Trophoblast cell (in vitro differentiated cells and primary cell): Measurements from ENCODE around the gene TSKU.
A peak's percentile ranks its signal among the peaks of the same experiment; 100 is the strongest.
"Not testable (repeated sequence)": the region's sequence is repeated elsewhere in the genome, so short reads cannot be mapped to it uniquely, and the experiment has no call there.

Source experiments
- DNase-seq, 2 donors: peaks; one replicate each; pipeline ENCODE4 v3.0.0-alpha.2; 2016
- H2AFZ ChIP-seq: 2 replicates; pipeline ENCODE4 v1.6.1; 2013; ENCODE audit warnings: low read length, moderate library complexity, mild to moderate bottlenecking; ENCODE audit not compliant: insufficient read depth, poor library complexity
- H2AK5ac ChIP-seq: 2 replicates; pipeline ENCODE4 v1.6.1; 2013; ENCODE audit warnings: mild to moderate bottlenecking, low read length
- H2BK120ac ChIP-seq: 2 replicates; pipeline ENCODE4 v1.6.1; 2013; ENCODE audit warnings: low read length, mild to moderate bottlenecking, moderate library complexity; ENCODE audit not compliant: insufficient read depth, poor library complexity
- H2BK12ac ChIP-seq: 2 replicates; pipeline ENCODE4 v1.6.1; 2013; ENCODE audit warnings: mild to moderate bottlenecking, low read length, moderate library complexity
- H2BK5ac ChIP-seq: 2 replicates; pipeline ENCODE4 v1.6.1; 2013; ENCODE audit warnings: low read length, low read depth, moderate library complexity, mild to moderate bottlenecking; ENCODE audit not compliant: poor library complexity
- H3K14ac ChIP-seq: 2 replicates; pipeline ENCODE4 v1.6.1; 2013; ENCODE audit warnings: mild to moderate bottlenecking, low read length
- H3K18ac ChIP-seq: 2 replicates; pipeline ENCODE4 v1.6.1; 2013; ENCODE audit warnings: mild to moderate bottlenecking, low read length
- H3K23ac ChIP-seq: 2 replicates; pipeline ENCODE4 v1.6.1; 2013; ENCODE audit warnings: low read length
- H3K27ac ChIP-seq: 2 replicates; pipeline ENCODE4 v1.5.1; 2013; ENCODE audit warnings: low read depth, mild to moderate bottlenecking, inconsistent platforms, low read length, moderate library complexity
- H3K27me3 ChIP-seq: 2 replicates; pipeline ENCODE4 v1.6.1; 2013; ENCODE audit warnings: inconsistent platforms, mild to moderate bottlenecking, low read length, moderate library complexity; ENCODE audit not compliant: insufficient read depth
- H3K36me3 ChIP-seq, 2 experiments: 1 replicate in 1 of 2; 2 replicates in 1 of 2; pipeline ENCODE4 v1.6.1; 2013; ENCODE audit warnings: low read length in 2 of 2, mild to moderate bottlenecking in 2 of 2, moderate library complexity in 1 of 2; ENCODE audit not compliant: insufficient read depth in 2 of 2, control insufficient read depth in 1 of 2
- H3K4ac ChIP-seq: 2 replicates; pipeline ENCODE4 v1.6.1; 2013; ENCODE audit warnings: low read depth, mild to moderate bottlenecking, low read length, moderate library complexity
- H3K4me1 ChIP-seq, 2 experiments: 1 replicate in 1 of 2; 2 replicates in 1 of 2; pipeline ENCODE4 v1.6.1; 2013; ENCODE audit warnings: low read length in 2 of 2, mild to moderate bottlenecking in 2 of 2, moderate library complexity in 1 of 2; ENCODE audit not compliant: insufficient read depth in 2 of 2, control insufficient read depth in 1 of 2
- H3K4me2 ChIP-seq: 2 replicates; pipeline ENCODE4 v1.6.1; 2013; ENCODE audit warnings: inconsistent platforms, mild to moderate bottlenecking, low read length, moderate library complexity
- H3K4me3 ChIP-seq: 2 replicates; pipeline ENCODE4 v1.5.1; 2013; ENCODE audit warnings: mild to moderate bottlenecking, low read depth, low read length, inconsistent platforms
- H3K79me1 ChIP-seq: one replicate; pipeline ENCODE4 v1.6.1; 2013; ENCODE audit warnings: low read length
- H3K79me2 ChIP-seq: 2 replicates; pipeline ENCODE4 v1.6.1; 2013; ENCODE audit warnings: low read length, mild to moderate bottlenecking; ENCODE audit not compliant: control insufficient read depth, insufficient read depth, poor library complexity
- H3K9ac ChIP-seq: 2 replicates; pipeline ENCODE4 v1.6.1; 2013; ENCODE audit warnings: mild to moderate bottlenecking, low read length
- H3K9me3 ChIP-seq: 2 replicates; pipeline ENCODE4 v1.6.1; 2013; ENCODE audit warnings: low read depth, mild to moderate bottlenecking, control low read depth, inconsistent platforms, low read length; ENCODE audit not compliant: insufficient read depth
- H4K12ac ChIP-seq: 2 replicates; pipeline ENCODE4 v1.6.1; 2013; ENCODE audit warnings: low read depth, mild to moderate bottlenecking, low read length, moderate library complexity
- H4K8ac ChIP-seq: 2 replicates; pipeline ENCODE4 v1.6.1; 2013; ENCODE audit warnings: low read depth, mild to moderate bottlenecking, low read length, moderate library complexity
- H4K91ac ChIP-seq: one replicate; pipeline ENCODE4 v1.6.1; 2013; ENCODE audit warnings: low read depth, mild to moderate bottlenecking, low read length, moderate library complexity
- WGBS: extraction: QIAGEN DNeasy Blood & Tissue Kit; methylation state at CpG from one replicate; pipeline ENCODE4 v1.1.7; 2013; ENCODE audit warnings: missing lambda C conversion rate; ENCODE audit not compliant: insufficient read length, insufficient coverage; ENCODE audit errors: extremely low coverage; 5-methylcytosine and 5-hydroxymethylcytosine counted together

The TSKU gene

GRCh38 chr11:76824083-76824939 is 41.2 kb downstream of the TSKU start:
- Histone ChIP-seq H4K12ac (peak overlapping the region; percentile 75), H3K27ac (peak overlapping the region; percentile 47), H3K79me2 (peaks cover 3% of the 10 kb centered on the region), H2AK5ac (peak overlapping the region; percentile 91), H3K36me3 (no peaks in the 10 kb centered on the region), H4K8ac (peak overlapping the region; percentile 82), H3K18ac (peak overlapping the region; percentile 67), H2BK5ac (peak overlapping the region; percentile 74), H4K91ac (peak overlapping the region; percentile 95), H3K79me1 (peaks cover 15% of the 10 kb centered on the region), H3K4me3 (no peak overlapping the region), H3K9ac (no peak overlapping the region), H3K4me2 (no peak overlapping the region), H3K9me3 (no peaks in the 10 kb centered on the region), H2BK120ac (peak overlapping the region; percentile 94), H3K4ac (peak overlapping the region; percentile 68), H3K23ac (no peak overlapping the region), H3K4me1 (peaks cover 21 to 22% of the 10 kb centered on the region in 2 experiments), H3K14ac (peak overlapping the region; percentile 69), H2BK12ac (peak overlapping the region; percentile 97), H2AFZ (peak overlapping the region; percentile 66), H3K27me3 (no peaks in the 10 kb centered on the region)
- no CpG with 5 or more reads among the region's 9 CpGs for WGBS
- peak in 1 of 2 donors; percentile 34 for DNase-seq

GRCh38 chr11:76824980-76825725 is 42.0 kb downstream of the TSKU start:
- peak overlapping the region; percentile 70 for H4K8ac ChIP-seq
- no peak overlapping the region for H3K23ac ChIP-seq
- no CpG with 5 or more reads among the region's 5 CpGs for WGBS
- no peak overlapping the region for H3K4ac ChIP-seq
- H3K14ac ChIP-seq: peak overlapping the region; percentile 55
- H3K9ac ChIP-seq: no peak overlapping the region
- H2BK12ac ChIP-seq: peak overlapping the region; percentile 8
- no peak overlapping the region for H2AK5ac ChIP-seq
- no peak overlapping the region for H3K27ac ChIP-seq
- peak; percentile 79 to 89 for DNase-seq
- no peak overlapping the region for H2BK5ac ChIP-seq
- no peak overlapping the region for H3K18ac ChIP-seq
- H2AFZ ChIP-seq: peak overlapping the region; percentile 57
- H4K91ac ChIP-seq: peak overlapping the region; percentile 25
- H2BK120ac ChIP-seq: no peak overlapping the region
- H3K79me2 ChIP-seq: peaks cover 3% of the 10 kb centered on the region
- H3K4me1 ChIP-seq: peaks cover 21 to 22% of the 10 kb centered on the region in 2 experiments
- H3K36me3 ChIP-seq: no peaks in the 10 kb centered on the region
- no peak overlapping the region for H3K4me3 ChIP-seq
- H3K9me3 ChIP-seq: no peaks in the 10 kb centered on the region
- H3K79me1 ChIP-seq: peaks cover 15% of the 10 kb centered on the region
- H4K12ac ChIP-seq: no peak overlapping the region
- H3K27me3 ChIP-seq: no peaks in the 10 kb centered on the region
- no peak overlapping the region for H3K4me2 ChIP-seq

DNA sequence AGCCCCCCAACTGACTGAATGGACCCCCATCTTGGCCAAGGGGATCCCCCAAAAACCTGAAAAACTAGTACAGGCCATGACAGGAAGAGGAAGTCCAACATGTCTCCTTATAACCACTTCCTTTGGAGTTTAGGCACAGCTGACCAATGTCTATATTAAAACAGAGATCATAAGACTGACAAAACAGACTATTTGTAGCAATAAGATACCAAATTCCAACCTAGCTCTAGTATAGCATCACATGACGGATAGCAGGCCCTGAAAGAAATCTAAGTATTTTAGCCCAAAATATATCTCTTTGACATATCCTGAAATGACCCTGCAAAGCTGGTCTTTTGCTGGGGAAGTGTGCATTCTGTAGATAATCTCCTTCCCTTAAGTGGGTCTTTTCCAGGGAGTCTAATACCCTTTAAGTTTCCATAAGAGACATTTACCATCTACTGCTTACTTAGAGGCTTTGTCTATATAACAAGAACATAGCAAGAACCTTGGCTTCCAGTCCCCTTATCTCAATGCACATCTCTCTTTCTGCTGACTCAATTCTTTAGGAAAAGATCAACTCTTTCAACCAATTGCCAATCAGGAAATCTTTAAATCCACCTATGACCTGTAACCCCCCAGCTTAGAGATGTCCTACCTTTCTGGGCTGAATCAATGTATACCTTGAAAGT is 42.7 kb downstream of the TSKU start:
- no peak overlapping the region for H3K23ac ChIP-seq
- no peak overlapping the region for H2BK120ac ChIP-seq
- peaks cover 3% of the 10 kb centered on the region for H3K79me2 ChIP-seq
- peak overlapping the region; percentile 55 for H3K14ac ChIP-seq
- H3K4me3 ChIP-seq: no peak overlapping the region
- no CpG with 5 or more reads among the region's 1 CpG for WGBS
- peak overlapping the region; percentile 70 for H4K8ac ChIP-seq
- H4K91ac ChIP-seq: no peak overlapping the region
- DNase-seq: no peak
- H2AFZ ChIP-seq: peak overlapping the region; percentile 57
- H3K79me1 ChIP-seq: peaks cover 15% of the 10 kb centered on the region
- no peak overlapping the region for H3K9ac ChIP-seq
- no peak overlapping the region for H3K18ac ChIP-seq
- no peaks in the 10 kb centered on the region for H3K9me3 ChIP-seq
- peaks cover 21 to 22% of the 10 kb centered on the region in 2 experiments for H3K4me1 ChIP-seq
- no peak overlapping the region for H4K12ac ChIP-seq
- no peaks in the 10 kb centered on the region for H3K27me3 ChIP-seq
- H3K4ac ChIP-seq: no peak overlapping the region
- H3K4me2 ChIP-seq: no peak overlapping the region
- H2BK5ac ChIP-seq: no peak overlapping the region
- H2AK5ac ChIP-seq: no peak overlapping the region
- no peaks in the 10 kb centered on the region for H3K36me3 ChIP-seq
- no peak overlapping the region for H3K27ac ChIP-seq
- no peak overlapping the region for H2BK12ac ChIP-seq

DNA sequence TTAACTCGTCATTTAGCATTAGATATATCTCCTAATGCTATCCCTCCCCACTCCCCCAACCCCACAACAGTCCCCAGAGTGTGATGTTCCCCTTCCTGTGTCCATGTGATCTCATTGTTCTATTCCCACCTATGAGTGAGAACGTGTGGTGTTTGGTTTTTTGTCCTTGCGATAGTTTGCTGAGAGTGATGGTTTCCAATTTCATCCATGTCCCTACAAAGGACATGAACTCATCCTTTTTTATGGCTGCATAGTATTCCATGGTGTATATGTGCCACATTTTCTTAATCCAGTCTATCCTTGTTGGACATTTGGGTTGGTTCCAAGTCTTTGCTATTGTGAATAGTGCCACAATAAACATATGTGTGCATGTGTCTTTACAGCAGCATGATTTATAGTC is 43.4 kb downstream of the TSKU start:
- H2AK5ac ChIP-seq, H3K14ac ChIP-seq, DNase-seq, H3K27ac ChIP-seq, H3K23ac ChIP-seq, H4K91ac ChIP-seq, H4K12ac ChIP-seq, H3K4ac ChIP-seq, H2BK120ac ChIP-seq, H3K4me3 ChIP-seq, H3K36me3 ChIP-seq, H2BK12ac ChIP-seq, H3K9me3 ChIP-seq, H2AFZ ChIP-seq, H3K79me2 ChIP-seq, H2BK5ac ChIP-seq, H3K4me2 ChIP-seq, H3K27me3 ChIP-seq, H4K8ac ChIP-seq, H3K9ac ChIP-seq, H3K18ac ChIP-seq: not testable (repeated sequence)
- WGBS: no CpG with 5 or more reads among the region's 3 CpGs
- Histone ChIP-seq H3K4me1 (peaks cover 21 to 22% of the 10 kb centered on the region in 2 experiments), H3K79me1 (peaks cover 15% of the 10 kb centered on the region)
